ENCODE results near the gene FBXO31.

The FBXO31 gene

GRCh38 chr16:87392821-87393679, 9.5 kb upstream of the FBXO31 start (continued):
- peak; percentile 69 for TF ChIP-seq ZBTB26 (tag by site-specific recombination; optimal IDR thresholded peaks at IDR 0.05)
- TF ChIP-seq PATZ1 (tag by site-specific recombination; IDR thresholded peaks at IDR 0.05) = peak; percentile 51; the same call in 1 of the 2 replicates
- TF ChIP-seq ZXDB (tag by site-specific recombination; IDR thresholded peaks at IDR 0.05) = no peak
- TF ChIP-seq, protein P1, sequence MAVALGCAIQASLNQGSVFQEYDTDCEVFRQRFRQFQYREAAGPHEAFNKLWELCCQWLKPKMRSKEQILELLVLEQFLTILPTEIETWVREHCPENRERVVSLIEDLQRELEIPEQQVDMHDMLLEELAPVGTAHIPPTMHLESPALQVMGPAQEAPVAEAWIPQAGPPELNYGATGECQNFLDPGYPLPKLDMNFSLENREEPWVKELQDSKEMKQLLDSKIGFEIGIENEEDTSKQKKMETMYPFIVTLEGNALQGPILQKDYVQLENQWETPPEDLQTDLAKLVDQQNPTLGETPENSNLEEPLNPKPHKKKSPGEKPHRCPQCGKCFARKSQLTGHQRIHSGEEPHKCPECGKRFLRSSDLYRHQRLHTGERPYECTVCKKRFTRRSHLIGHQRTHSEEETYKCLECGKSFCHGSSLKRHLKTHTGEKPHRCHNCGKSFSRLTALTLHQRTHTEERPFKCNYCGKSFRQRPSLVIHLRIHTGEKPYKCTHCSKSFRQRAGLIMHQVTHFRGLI (tag by site-specific recombination; IDR thresholded peaks at IDR 0.05) = 0 out of 2 replicates have a peak, but pooled peaks have one; percentile 20
- no peak for TF ChIP-seq ZNF19 (tag by site-specific recombination; IDR thresholded peaks at IDR 0.05; ENCODE audit: low read depth)
- TF ChIP-seq ZNF335 (tag by site-specific recombination; conservative IDR thresholded peaks at IDR 0.05) = peak; percentile 45; the same call in 1 of the 2 replicates
- no peak for TF ChIP-seq OSR2 (tag by site-specific recombination; IDR thresholded peaks at IDR 0.05)
- TF ChIP-seq ZNF654 (tag by site-specific recombination; IDR thresholded peaks at IDR 0.05; ENCODE audit: low read depth) = peak; percentile 42

GRCh38 chr16:87391950-87392820, 8.6 kb upstream of the FBXO31 start, which contains the start of gene MAP1LC3B:
MAP1LC3B (plus strand) TSS chr16:87392336; CDS start chr16:87392428, 92 bp downstream.
- H3K27ac ChIP-seq (ENCODE audit: extremely low read depth, low read depth, low read length) = peak within 1 kb of the TSS; percentile 81
- peaks cover 7% of the 10 kb centered on the region for H3K4me1 ChIP-seq (ENCODE audit: control insufficient read depth, insufficient read depth, low read length)
- H3K36me3 ChIP-seq (ENCODE audit: control insufficient read depth in 2 of 2, insufficient read depth in 1 of 2, low read length in 2 of 2) = peaks cover 0 to 5% of the 10 kb centered on the region in 2 experiments; a peak in 1 of 3 replicates
- ChIA-PET CTCF (interaction anchor here (0.6 to 3.0 kb wide), 4 partner anchors 10 to 376 kb away, joined by 3 to 27 read pairs (median 3); no protein-coding TSS in a partner anchor), POLR2A (interaction anchor here (2.6 kb wide), 1 partner anchor 8 kb away, joined by 25 read pairs; the partner anchor contains the start of gene FBXO31)
- no peaks in the 10 kb centered on the region for H3K9me3 ChIP-seq (ENCODE audit: control insufficient read depth, insufficient read depth, low read depth, low read length)
- peak within 1 kb of the TSS; percentile 75 for H3K4me3 ChIP-seq (ENCODE audit: low read depth, low read length)
- TF ChIP-seq ZNF324 (tag by site-specific recombination; IDR thresholded peaks at IDR 0.05) (no peak), ZNF747 (tag by site-specific recombination; IDR thresholded peaks at IDR 0.05) (no peak), IKZF3 (tag by site-specific recombination; IDR thresholded peaks at IDR 0.05) (peak; percentile 37), ZNF514 (tag by site-specific recombination; IDR thresholded peaks at IDR 0.05) (no peak), TSHZ1 (tag by site-specific recombination; IDR thresholded peaks at IDR 0.05; ENCODE audit: borderline replicate concordance) (no peak), ZNF768 (tag by site-specific recombination; IDR thresholded peaks at IDR 0.05) (no peak), ZFP37 (tag by site-specific recombination; IDR thresholded peaks at IDR 0.05) (no peak), ZNF391 (tag by site-specific recombination; IDR thresholded peaks at IDR 0.05; ENCODE audit: borderline replicate concordance, low read depth) (no peak), SP2 (tag by site-specific recombination; IDR thresholded peaks at IDR 0.05) (peak; percentile 63), ZNF433 (tag by site-specific recombination; IDR thresholded peaks at IDR 0.05; ENCODE audit: low read depth) (no peak), FEZF1 (tag by site-specific recombination; IDR thresholded peaks at IDR 0.05) (no peak), HOXC10 (CRISPR knock-in tag; IDR thresholded peaks at IDR 0.05) (0 out of 2 replicates have a peak, but pooled peaks have one; percentile 66), ZNF157 (tag by site-specific recombination; IDR thresholded peaks at IDR 0.05) (no peak), ZFP3 (tag by site-specific recombination; IDR thresholded peaks at IDR 0.05; ENCODE audit: low read depth) (no peak), BCL11A (tag by site-specific recombination; IDR thresholded peaks at IDR 0.05; ENCODE audit: low read depth) (no peak), TRIM28 (IDR thresholded peaks at IDR 0.05; ENCODE audit: borderline replicate concordance, low read length) (no peak)

All from HEK293 (cell line).